SIG-M5 treated with dmso at 0.1 percent for 504 hours (cell line): Measurements from ENCODE around the gene GATA2.

Experiments
- DNase-seq: peaks from one replicate; lab custom pipeline; 2025; ENCODE audit not compliant: unreplicated experiment; lab: John Stamatoyannopoulos, UW

The GATA2 gene

GRCh38 chr3:128435058-128435457 is 57.9 kb downstream of the GATA2 start:
- DNase-seq, result peak; percentile 62

DNA sequence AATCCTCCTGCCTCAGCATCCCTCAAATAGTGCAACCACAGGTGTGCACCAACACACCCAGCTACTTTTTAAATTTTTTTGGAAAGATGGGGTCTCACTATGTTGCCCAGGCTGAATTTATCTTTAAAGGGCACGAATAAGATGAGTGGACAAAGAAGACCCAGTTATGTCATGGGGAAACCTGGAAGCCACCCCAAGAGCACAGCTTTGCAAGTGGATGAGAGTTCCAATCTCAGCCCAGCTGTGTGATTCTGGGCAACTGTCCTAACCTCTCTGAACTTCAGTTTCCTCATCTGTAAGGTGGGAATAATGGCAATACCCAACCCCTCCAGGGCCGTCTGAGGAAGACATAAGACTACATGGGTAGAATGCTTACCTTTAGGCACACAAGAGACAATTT is 58.5 kb downstream of the GATA2 start:
- DNase-seq, result no peak

- DNase-seq, result peak; percentile 56
These were observed 59.2 kb downstream of the GATA2 start for GRCh38 chr3:128433837-128434165.

GRCh38 chr3:128432971-128433836 is 59.8 kb downstream of the GATA2 start:
- DNase-seq, result no peak

- DNase-seq, result no peak
These were observed 60.6 kb downstream of the GATA2 start for GRCh38 chr3:128432301-128432970.

- no peak for DNase-seq
These were observed 61.1 kb downstream of the GATA2 start for GRCh38 chr3:128431803-128432300.

GRCh38 chr3:128430731-128431130 is 62.3 kb downstream of the GATA2 start:
- DNase-seq, result no peak

GRCh38 chr3:128430301-128430700 is 62.7 kb downstream of the GATA2 start:
- no peak for DNase-seq

- DNase-seq, result no peak
These were observed 63.2 kb downstream of the GATA2 start for GRCh38 chr3:128429751-128430150.
